ENCODE data around the gene RSRC1. TPM values are rescaled to one million over a fixed set of nuclear protein-coding genes. Genes with fewer than 3 reads are reported as not detected.
"Not testable (repeated sequence)": the region's sequence is repeated elsewhere in the genome, so short reads cannot be mapped to it uniquely, and the experiment has no call there.

Gene RSRC1
- total RNA-seq, 3 donors from 2014 or later = 26.6 to 41.9 (median 29.9) TPM

- ATAC-seq = no peak
- Histone ChIP-seq H3K4me3 (no peak overlapping the region), H3K9me3 (no peaks in the 10 kb centered on the region), H3K36me3 (ENCODE audit: low read depth) (no peaks in the 10 kb centered on the region), H3K4me1 (ENCODE audit: low read depth) (no peaks in the 10 kb centered on the region)
- DNase-seq = no peak
- intact Hi-C loops (cut with DNase I, micrococcal nuclease) = loop anchor here in 1 of 2 donors (10.0 kb wide), 1 partner anchor 255 kb away; no protein-coding TSS in a partner anchor
- no peak for TF ChIP-seq CTCF (IDR thresholded peaks at IDR 0.05)
Measured at GRCh38 chr3:158540066-158540465, 430.2 kb downstream of the RSRC1 start.

GRCh38 chr3:158548691-158549090 is 438.8 kb downstream of the RSRC1 start:
- DNase-seq (no peak), ATAC-seq (no peak)
- Histone ChIP-seq H3K4me3 (no peak overlapping the region), H3K4me1 (ENCODE audit: low read depth) (no peaks in the 10 kb centered on the region), H3K9me3 (no peaks in the 10 kb centered on the region), H3K36me3 (ENCODE audit: low read depth) (no peaks in the 10 kb centered on the region)
- intact Hi-C loops (cut with DNase I, micrococcal nuclease) = loop anchor here in 1 of 2 donors (10.0 kb wide), 1 partner anchor 246 kb away; no protein-coding TSS in a partner anchor
- TF ChIP-seq CTCF (IDR thresholded peaks at IDR 0.05) = no peak

GRCh38 chr3:158549938-158550337 is 440.0 kb downstream of the RSRC1 start:
- not testable (repeated sequence) for DNase-seq; H3K4me1 ChIP-seq (ENCODE audit: low read depth); H3K4me3 ChIP-seq; H3K36me3 ChIP-seq (ENCODE audit: low read depth); ATAC-seq; H3K9me3 ChIP-seq
- intact Hi-C loops (cut with DNase I, micrococcal nuclease) = loop anchor here in 1 of 2 donors (10.0 kb wide), 1 partner anchor 245 kb away; no protein-coding TSS in a partner anchor

GRCh38 chr3:158552124-158552523 is 442.2 kb downstream of the RSRC1 start:
- intact Hi-C loops (cut with DNase I, micrococcal nuclease) = no loop called here
- no peak for TF ChIP-seq CTCF (IDR thresholded peaks at IDR 0.05)

GRCh38 chr3:158559504-158559903 is 449.6 kb downstream of the RSRC1 start:
- ATAC-seq = no peak
- intact Hi-C loops (cut with DNase I, micrococcal nuclease) = no loop called here
- H3K4me1 ChIP-seq (ENCODE audit: low read depth) = no peaks in the 10 kb centered on the region

More at GRCh38 chr3:158552124-158552523, 442.2 kb downstream of the RSRC1 start:
- Histone ChIP-seq H3K4me1 (ENCODE audit: low read depth) (no peaks in the 10 kb centered on the region), H3K9me3 (no peaks in the 10 kb centered on the region), H3K4me3 (no peak overlapping the region), H3K36me3 (ENCODE audit: low read depth) (no peaks in the 10 kb centered on the region)
- ATAC-seq (no peak), DNase-seq (no peak)

GRCh38 chr3:158560979-158561378 is 451.1 kb downstream of the RSRC1 start:
- DNase-seq (no peak), ATAC-seq (no peak)
- intact Hi-C loops (cut with DNase I, micrococcal nuclease) = no loop called here
- H3K4me3 ChIP-seq = no peak overlapping the region
- H3K36me3 ChIP-seq (ENCODE audit: low read depth) = no peaks in the 10 kb centered on the region
- no peaks in the 10 kb centered on the region for H3K9me3 ChIP-seq
- no peak for TF ChIP-seq CTCF (IDR thresholded peaks at IDR 0.05)
- H3K4me1 ChIP-seq (ENCODE audit: low read depth) = no peaks in the 10 kb centered on the region

More at GRCh38 chr3:158559504-158559903, 449.6 kb downstream of the RSRC1 start:
- DNase-seq = no peak
- H3K4me3 ChIP-seq = no peak overlapping the region
- H3K36me3 ChIP-seq (ENCODE audit: low read depth) = no peaks in the 10 kb centered on the region
- no peaks in the 10 kb centered on the region for H3K9me3 ChIP-seq
- TF ChIP-seq CTCF (IDR thresholded peaks at IDR 0.05) = no peak
